Suprapubic skin (tissue), 4 donors: ENCODE data around the gene CLCN5. TPM values are rescaled to one million over a fixed set of nuclear protein-coding genes. Genes with fewer than 3 reads are reported as not detected.

Source experiments
- DNase-seq, 2 donors: peaks; one replicate each; pipeline ENCODE4 v3.0.0-alpha.2; 2019; ENCODE audit warnings: low spot score in 2 of 2
- H3K27ac ChIP-seq: fragments of 200-600 bp; sonication (generic); one replicate; pipeline ENCODE4 v1.5.1; 2019
- H3K27me3 ChIP-seq: fragments of 200-600 bp; sonication (generic); one replicate; pipeline ENCODE4 v1.5.1; 2019
- H3K36me3 ChIP-seq: fragments of 200-600 bp; sonication (generic); one replicate; pipeline ENCODE4 v1.5.1; 2019
- H3K4me1 ChIP-seq: fragments of 200-600 bp; sonication (generic); one replicate; pipeline ENCODE4 v1.5.1; 2019
- H3K4me3 ChIP-seq: fragments of 200-600 bp; sonication (generic); one replicate; pipeline ENCODE4 v1.5.1; 2019; ENCODE audit warnings: mild to moderate bottlenecking
- H3K9me3 ChIP-seq: fragments of 200-600 bp; sonication (generic); one replicate; pipeline ENCODE4 v1.5.1; 2019
- CTCF ChIP-seq, 2 donors: fragments of 200-600 bp in 1 of 2; fragments of 450-650 bp in 1 of 2; sonication (generic) in 1 of 2; IDR thresholded peaks; one replicate each; pipeline ENCODE4 v1.5.1; 2016 to 2019; ENCODE audit warnings: antibody characterized with exemption in 2 of 2, mild to moderate bottlenecking in 1 of 2, moderate library complexity in 1 of 2
- EP300 ChIP-seq: sonication (generic); formaldehyde crosslinking; IDR thresholded peaks from one replicate; pipeline ENCODE4 v1.6.1; 2017; ENCODE audit warnings: antibody characterized with exemption
- POLR2A ChIP-seq, 2 donors: fragments of 450-650 bp; IDR thresholded peaks; one replicate each; pipeline ENCODE4 v1.6.1; 2017; ENCODE audit warnings: antibody characterized with exemption in 2 of 2, mild to moderate bottlenecking in 2 of 2, moderate library complexity in 2 of 2
- POLR2AphosphoS5 ChIP-seq, 3 donors: sonication (generic); formaldehyde crosslinking; IDR thresholded peaks; one replicate each; pipeline ENCODE4 v1.6.1; 2017; ENCODE audit warnings: antibody characterized with exemption in 3 of 3
- WGBS: methylation state at CpG from one replicate; pipeline ENCODE4 v1.1.5; 2018; 5-methylcytosine and 5-hydroxymethylcytosine counted together
- total RNA-seq, 4 donors: library from RNA; depleted of rRNA; stranded (reverse); fragments of >200 nt; gene quantifications; one replicate each; pipeline ENCODE4 v1.1.0, GENCODE V29; 2016

CLCN5 gene
- total RNA-seq, 4 donors from 2014 or later = 6.9 to 24.1 (median 11.5) TPM

DNA sequence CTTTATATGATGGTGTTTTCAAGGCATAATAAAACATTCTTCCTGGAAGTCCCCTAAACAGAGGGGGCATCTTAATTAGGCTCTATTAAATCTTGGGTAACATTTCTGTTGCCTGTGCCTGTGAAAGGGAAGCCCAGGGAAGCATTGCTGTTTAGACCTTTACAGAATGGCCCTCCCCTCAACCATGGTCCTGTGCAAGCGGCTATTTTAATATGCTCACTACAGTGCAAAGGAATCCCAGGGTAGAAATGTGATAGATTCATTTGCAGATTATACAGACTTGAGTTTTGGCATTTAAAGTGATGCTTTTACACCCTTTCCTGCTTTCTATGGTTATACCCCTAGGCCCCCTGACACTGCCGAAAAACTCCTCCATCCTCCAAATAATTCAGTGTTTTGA lies 65.3 kb downstream of the CLCN5 start:
- 76% methylated on average over 2 of the region's 2 CpGs for WGBS
- Histone ChIP-seq H3K9me3 (no peaks in the 10 kb centered on the region), H3K4me3 (no peak overlapping the region), H3K36me3 (no peaks in the 10 kb centered on the region), H3K27me3 (no peaks in the 10 kb centered on the region), H3K27ac (no peak overlapping the region), H3K4me1 (no peaks in the 10 kb centered on the region)
- TF ChIP-seq EP300 = no peak
- no peak for TF ChIP-seq CTCF (IDR thresholded peaks at IDR 0.05)
- TF ChIP-seq POLR2AphosphoS5 (IDR thresholded peaks at IDR 0.05) = no peak
- TF ChIP-seq POLR2A (IDR thresholded peaks at IDR 0.05) = no peak
- no peak for DNase-seq

GRCh38 chrX:49988143-49988542 lies 65.7 kb downstream of the CLCN5 start:
- Histone ChIP-seq H3K9me3 (no peaks in the 10 kb centered on the region), H3K36me3 (no peaks in the 10 kb centered on the region), H3K27ac (no peak overlapping the region), H3K4me3 (no peak overlapping the region), H3K4me1 (no peaks in the 10 kb centered on the region), H3K27me3 (no peaks in the 10 kb centered on the region)
- WGBS = 73% methylated on average over 5 of the region's 5 CpGs
- TF ChIP-seq EP300 (no peak), POLR2AphosphoS5 (IDR thresholded peaks at IDR 0.05) (no peak)
- DNase-seq = no peak

- 63% methylated on average over 4 of the region's 4 CpGs for WGBS
- H3K36me3 ChIP-seq = no peaks in the 10 kb centered on the region
- no peaks in the 10 kb centered on the region for H3K27me3 ChIP-seq
- H3K4me3 ChIP-seq = no peak overlapping the region
- no peaks in the 10 kb centered on the region for H3K9me3 ChIP-seq
- no peaks in the 10 kb centered on the region for H3K4me1 ChIP-seq
- TF ChIP-seq POLR2A (IDR thresholded peaks at IDR 0.05) (no peak), POLR2AphosphoS5 (IDR thresholded peaks at IDR 0.05) (no peak), EP300 (no peak), CTCF (IDR thresholded peaks at IDR 0.05) (no peak)
- DNase-seq = no peak
- no peak overlapping the region for H3K27ac ChIP-seq
Measured at GRCh38 chrX:49991758-49992157, 69.4 kb downstream of the CLCN5 start.

DNA sequence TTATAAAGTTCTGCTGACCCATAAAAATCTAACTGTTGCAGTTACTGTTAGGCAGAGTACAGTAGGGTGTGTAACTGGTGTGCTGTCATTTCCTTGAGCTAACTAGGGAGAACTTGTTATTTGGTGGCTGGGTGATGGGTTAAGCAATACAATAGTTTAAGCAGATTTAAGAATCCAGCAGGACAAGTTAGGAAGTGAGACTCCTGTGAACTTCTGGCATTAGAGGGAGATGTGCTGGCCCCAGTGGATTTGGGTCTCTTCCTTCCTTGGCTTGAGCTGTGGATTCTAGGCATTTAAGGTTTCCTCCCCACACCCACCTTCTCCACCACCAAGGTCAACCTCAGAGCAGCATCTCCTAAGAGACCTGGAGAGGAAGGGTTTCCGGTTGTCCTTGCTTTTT lies 70.5 kb downstream of the CLCN5 start:
- Histone ChIP-seq H3K4me1 (no peaks in the 10 kb centered on the region), H3K9me3 (no peaks in the 10 kb centered on the region), H3K27ac (no peak overlapping the region), H3K36me3 (no peaks in the 10 kb centered on the region), H3K27me3 (no peaks in the 10 kb centered on the region), H3K4me3 (no peak overlapping the region)
- DNase-seq = no peak
- TF ChIP-seq POLR2AphosphoS5 (IDR thresholded peaks at IDR 0.05) (no peak), CTCF (IDR thresholded peaks at IDR 0.05) (no peak), EP300 (no peak), POLR2A (IDR thresholded peaks at IDR 0.05) (no peak)
- WGBS = 86% methylated on average over 1 of the region's 1 CpG

- Histone ChIP-seq H3K9me3 (no peaks in the 10 kb centered on the region), H3K27me3 (no peaks in the 10 kb centered on the region), H3K27ac (no peak overlapping the region), H3K36me3 (no peaks in the 10 kb centered on the region), H3K4me3 (no peak overlapping the region), H3K4me1 (no peaks in the 10 kb centered on the region)
- no peak for DNase-seq
- WGBS = 71% methylated on average over 1 of the region's 1 CpG
- TF ChIP-seq EP300 (no peak), POLR2AphosphoS5 (IDR thresholded peaks at IDR 0.05) (no peak), POLR2A (IDR thresholded peaks at IDR 0.05) (no peak), CTCF (IDR thresholded peaks at IDR 0.05) (no peak)
Measured at GRCh38 chrX:49993661-49994060, 71.3 kb downstream of the CLCN5 start.

- no peak for TF ChIP-seq EP300
- no peak for TF ChIP-seq POLR2A (IDR thresholded peaks at IDR 0.05)
- no peak for TF ChIP-seq CTCF (IDR thresholded peaks at IDR 0.05)
- no peak for TF ChIP-seq POLR2AphosphoS5 (IDR thresholded peaks at IDR 0.05)
- no peak for DNase-seq
- Histone ChIP-seq H3K4me1 (no peaks in the 10 kb centered on the region), H3K4me3 (no peak overlapping the region), H3K9me3 (no peaks in the 10 kb centered on the region), H3K27ac (no peak overlapping the region), H3K36me3 (no peaks in the 10 kb centered on the region), H3K27me3 (no peaks in the 10 kb centered on the region)
- 72% methylated on average over 10 of the region's 10 CpGs for WGBS
Measured at GRCh38 chrX:49995107-49995731, 72.8 kb downstream of the CLCN5 start.
